K562 (cell line): ENCODE data around the gene MAPT. TPM values are rescaled to one million over a fixed set of nuclear protein-coding genes. Genes with fewer than 3 reads are reported as not detected.

Experiments used
- ATAC-seq: fragments of 200-7000 bp; cut with Tn5 transposase; 3 replicates; pipeline ENCODE4 v1.9.1; 2020; ENCODE audit warnings: moderate library complexity
- BruUV-seq: library from RNA; stranded (reverse); fragments of 400-500 nt; replicated peaks from 2 replicates; lab custom pipeline; 2021; lab: Mats Ljungman, UMichigan
- CTCF ChIA-PET: fragments of 300-600 bp; formaldehyde crosslinking; extraction: SDS; loops from one replicate; lab custom pipeline; 2021; ENCODE audit warnings: low intra/inter-chr PET ratio; lab: Yijun Ruan, JAX
- POLR2A ChIA-PET: fragments of 300-600, 350-650 bp; sonication (Branson Sonifier 250); formaldehyde crosslinking; extraction: SDS; loops from one replicate; lab custom pipeline; 2021; ENCODE audit warnings: antibody characterized with exemption, inconsistent platforms; lab: Yijun Ruan, JAX
- DNase-seq, 4 experiments: peaks; one replicate each; pipeline versions ENCODE4 v3.0.0 to v3.0.0-alpha.2; 2011 to 2018; ENCODE audit warnings: low spot score in 3 of 4, mixed read lengths in 3 of 4; ENCODE audit errors: extremely low read depth in 1 of 4
- FAIRE-seq: peaks from 2 replicates; lab custom pipeline; 2011; peaks lifted over from hg19 to GRCh38; lab: Jason Lieb, UNC
- H2AFZ ChIP-seq: 2 replicates; pipeline ENCODE4 v1.6.0; 2011; ENCODE audit warnings: low read depth, low read length, control low read depth, inconsistent platforms
- H3K27ac ChIP-seq: fragments of 200-600 bp; 3 replicates; pipeline ENCODE4 v1.8.0; 2011; ENCODE audit warnings: low read depth, mild to moderate bottlenecking, control low read depth, inconsistent platforms, low read length, moderate library complexity, mixed read lengths; ENCODE audit errors: extremely low read depth
- H3K27me3 ChIP-seq, 2 experiments: fragments of 300-600 bp in 1 of 2; 2 replicates in 1 of 2; 3 replicates in 1 of 2; pipeline versions ENCODE4 v1.6.0 to v1.8.0; 2011; ENCODE audit warnings: inconsistent platforms in 2 of 2, low read length in 2 of 2, mild to moderate bottlenecking in 1 of 2, mixed read lengths in 1 of 2, moderate library complexity in 1 of 2; ENCODE audit not compliant: control insufficient read depth in 2 of 2, insufficient read depth in 2 of 2
- H3K36me3 ChIP-seq: fragments of 300-600 bp; 3 replicates; pipeline ENCODE4 v1.8.0; 2011; ENCODE audit warnings: mild to moderate bottlenecking, low read length, inconsistent platforms; ENCODE audit not compliant: control insufficient read depth, insufficient read depth
- H3K4me1 ChIP-seq, 2 experiments: fragments of 200-600 bp in 1 of 2; replicated peaks in 1 of 2; 2 replicates in 1 of 2; 3 replicates in 1 of 2; pipeline versions ENCODE4 v1.5.1 to v1.8.0; 2011; ENCODE audit warnings: inconsistent platforms in 2 of 2, low read length in 2 of 2, mild to moderate bottlenecking in 1 of 2, mixed read lengths in 1 of 2, moderate library complexity in 1 of 2; ENCODE audit not compliant: control insufficient read depth in 2 of 2, insufficient read depth in 2 of 2
- H3K4me2 ChIP-seq: 2 replicates; pipeline ENCODE4 v1.6.1; 2011; ENCODE audit warnings: low read length, control low read depth, inconsistent platforms, mixed read lengths; ENCODE audit not compliant: insufficient read depth
- H3K4me3 ChIP-seq: fragments of 200-600 bp; sonication (generic), shearing (Covaris generic); 2 replicates; pipeline ENCODE4 v1.5.1; 2016; ENCODE audit warnings: control low read depth, inconsistent platforms
- H3K79me2 ChIP-seq: fragments of 200-600 bp; 3 replicates; pipeline ENCODE4 v1.8.0; 2011; ENCODE audit warnings: low read length, inconsistent platforms; ENCODE audit not compliant: control insufficient read depth, insufficient read depth
- H3K9ac ChIP-seq, 2 experiments: 2 replicates each; pipeline versions ENCODE4 v1.6.0 to v1.6.1; 2011; ENCODE audit warnings: low read depth in 2 of 2, low read length in 2 of 2, control low read depth in 1 of 2, inconsistent platforms in 1 of 2, mild to moderate bottlenecking in 1 of 2, mixed read lengths in 1 of 2; ENCODE audit not compliant: insufficient read depth in 1 of 2
- H3K9me1 ChIP-seq: one replicate; pipeline ENCODE4 v1.6.0; 2011; ENCODE audit warnings: inconsistent platforms, mild to moderate bottlenecking, low read length, moderate library complexity; ENCODE audit not compliant: control insufficient read depth, insufficient read depth
- H3K9me3 ChIP-seq: replicated peaks from 2 replicates; pipeline ENCODE4 v1.5.1; 2011; ENCODE audit warnings: low read depth, low read length, inconsistent platforms; ENCODE audit not compliant: control insufficient read depth, insufficient read depth
- H4K20me1 ChIP-seq: replicated peaks from 2 replicates; pipeline ENCODE4 v1.6.1; 2011; ENCODE audit warnings: low read length, inconsistent platforms, mixed read lengths; ENCODE audit not compliant: control insufficient read depth, insufficient read depth
- EHMT2 ChIP-seq: fragments of 450-650 bp; IDR thresholded peaks from 2 replicates; pipeline ENCODE4 v1.6.1; 2018; ENCODE audit warnings: antibody characterized with exemption
- FOSL1 ChIP-seq: fragments of 200-800 bp; sonication (Bioruptor generic); conservative IDR thresholded peaks from 2 replicates; pipeline ENCODE4 v1.6.1; 2016; ENCODE audit warnings: missing genetic modification characterization, missing compliant biosample characterization
- PHF20 ChIP-seq: fragments of 450-650 bp; IDR thresholded peaks from 2 replicates; pipeline ENCODE4 v1.6.1; 2018; ENCODE audit not compliant: partially characterized antibody
- PTTG1 ChIP-seq: fragments of 450-650 bp; IDR thresholded peaks from 2 replicates; pipeline ENCODE4 v1.6.1; 2016; ENCODE audit warnings: low read depth, mild to moderate bottlenecking, missing genetic modification characterization, missing compliant biosample characterization
- RFX5 ChIP-seq: IDR thresholded peaks from 2 replicates; pipeline ENCODE4 v1.6.1; 2011; ENCODE audit warnings: low read depth, mild to moderate bottlenecking, improper control_type of control experiment, low read length
- SMARCB1 ChIP-seq: IDR thresholded peaks from 2 replicates; pipeline ENCODE4 v1.6.1; 2011; ENCODE audit warnings: improper control_type of control experiment, low read depth; ENCODE audit not compliant: insufficient read length
- SRSF9 ChIP-seq: fragments of 200-400 bp; formaldehyde crosslinking; IDR thresholded peaks from 2 replicates; pipeline ENCODE4 v1.6.1; 2017; ENCODE audit warnings: low read depth, low read length, borderline replicate concordance
- ZNF134 ChIP-seq: fragments of 250-450 bp; sonication (Bioruptor Pico); conservative IDR thresholded peaks from 2 replicates; pipeline ENCODE4 v1.4.0; 2020
- ZNF561 ChIP-seq: fragments of 450-650 bp; formaldehyde crosslinking; conservative IDR thresholded peaks from 2 replicates; pipeline ENCODE4 v1.4.0; 2020; ENCODE audit warnings: mild to moderate bottlenecking, moderate library complexity
- ZNF766 ChIP-seq: fragments of 200-800 bp; sonication (Bioruptor generic); conservative IDR thresholded peaks from 2 replicates; pipeline ENCODE4 v1.6.1; 2016; ENCODE audit warnings: missing genetic modification characterization, missing compliant biosample characterization
- WGBS: fragments of 100-300 bp; shearing (Covaris generic); methylation state at CpG from one replicate; pipeline ENCODE4 v1.1.6; 2016; ENCODE audit warnings: low coverage, mixed read lengths; ENCODE audit not compliant: insufficient coverage; ENCODE audit errors: missing lambda C conversion rate; 5-methylcytosine and 5-hydroxymethylcytosine counted together
- in situ Hi-C: fragments of 300-500 bp; cut with MboI; formaldehyde crosslinking; loops from 4 replicates; pipeline ENCODE4 v1.15.0; 2018; ENCODE audit warnings: inconsistent platforms, mixed read lengths
- intact Hi-C: fragments of 100-400 bp; cut with micrococcal nuclease; formaldehyde crosslinking; loops from 2 replicates; pipeline ENCODE4 v1.14.2; 2022
- polyA plus RNA-seq, 8 experiments: library from polyadenylated mRNA; depleted of rRNA in 4 of 8; stranded (reverse) in 5 of 8; unstranded in 3 of 8; fragments of >200 nt; fragmentation: Nextera tagmentation in 2 of 8; fragmentation: Illumina TruSeq in 1 of 8; extraction: Ambion mirVana in 2 of 8; extraction: Trizol in 1 of 8; gene quantifications; 2 replicates each; pipeline versions ENCODE4 v1.2.1 to v1.2.3, GENCODE V29; 2011 to 2014; ENCODE audit warnings: inconsistent platforms in 1 of 8, missing spikeins in 1 of 8
- total RNA-seq, 7 experiments: library from RNA; depleted of rRNA in 6 of 7; stranded (reverse); fragments of >200 nt in 6 of 7; fragmentation: Illumina TruSeq in 2 of 7; extraction: Trizol in 2 of 7; gene quantifications; 2 replicates each; pipeline versions ENCODE4 v1.2.1 to v1.2.3, GENCODE V29; 2011 to 2021; ENCODE audit warnings: low replicate concordance in 1 of 7
- TF ChIP-seq, protein P1 (sequence below): fragments of 250-450 bp; sonication (Bioruptor Pico); IDR thresholded peaks from 2 replicates; pipeline ENCODE4 v1.4.0; 2020
- TF ChIP-seq, protein P2 (sequence below), 2 experiments: fragments of 200-800 bp in 1 of 2; sonication (Bioruptor generic) in 1 of 2; sonication (generic) in 1 of 2; formaldehyde crosslinking in 1 of 2; IDR thresholded peaks in 1 of 2; conservative IDR thresholded peaks in 1 of 2; 2 replicates each; pipeline versions ENCODE4 v1.5.0 to v1.6.1; 2016 to 2020; ENCODE audit warnings: missing compliant biosample characterization in 1 of 2, missing genetic modification characterization in 1 of 2, missing genetic modification reagents in 1 of 2
- TF ChIP-seq, protein P3 (sequence below), 2 experiments: fragments of 150-350 bp in 1 of 2; IDR thresholded peaks; 2 replicates each; pipeline ENCODE4 v1.6.1; 2012 to 2016; ENCODE audit warnings: low read depth in 2 of 2, low read length in 2 of 2, mild to moderate bottlenecking in 1 of 2, moderate library complexity in 1 of 2
- TF ChIP-seq, protein P4 (sequence below): fragments of 450-650 bp; IDR thresholded peaks from 2 replicates; pipeline ENCODE4 v1.6.1; 2014; ENCODE audit warnings: low read depth, mild to moderate bottlenecking, moderate library complexity, borderline replicate concordance

Gene MAPT
- total and polyA plus RNA-seq, 9 of the 15 experiments (the other 6 are each of a cell fraction or from before 2014, with no cell fraction given): 0.04 to 1.1 (median 0.36) TPM

DNA sequence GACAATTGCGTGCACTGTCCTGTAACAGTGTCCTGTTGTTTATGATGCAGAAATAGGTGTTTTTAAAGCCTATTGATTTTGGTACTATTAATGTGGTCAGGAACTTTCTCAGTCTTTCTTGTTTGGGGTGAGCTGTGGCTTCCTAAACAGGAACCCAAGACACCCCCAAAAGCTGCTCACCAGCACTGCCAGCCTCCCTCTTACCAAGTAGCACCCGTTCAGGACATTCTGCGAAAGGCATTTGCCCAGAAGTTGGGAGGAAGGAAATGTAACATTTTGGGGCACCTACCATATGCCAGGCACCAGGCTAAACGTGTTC is 83.1 kb downstream of the MAPT start:
- peak overlapping the region; percentile 54 for H3K4me2 ChIP-seq
- 22% methylated on average over 4 of the region's 4 CpGs for WGBS
- H2AFZ ChIP-seq: peak overlapping the region; percentile 99
- in situ Hi-C loops (loop anchor here (25.0 kb wide), 1 partner anchor 860 kb away; no protein-coding TSS in a partner anchor), intact Hi-C loops (no loop called here)
- CTCF ChIA-PET: interaction anchor here (0.6 kb wide), 1 partner anchor 843 kb away, joined by 3 read pairs; no protein-coding TSS in a partner anchor
- DNase-seq: peak in 1 of 4 experiments; percentile 12
- H3K36me3 ChIP-seq: no peaks in the 10 kb centered on the region
- no peaks in the 10 kb centered on the region for H4K20me1 ChIP-seq
- FAIRE-seq: no peak
- H3K27me3 ChIP-seq: no peaks in the 10 kb centered on the region
- POLR2A ChIA-PET: no interaction called here
- H3K79me2 ChIP-seq: no peaks in the 10 kb centered on the region
- peak overlapping the region in 1 of 2 experiments; percentile 58; a peak in 3 of 4 replicates for H3K9ac ChIP-seq
- H3K9me3 ChIP-seq: no peaks in the 10 kb centered on the region
- H3K27ac ChIP-seq: peak overlapping the region; percentile 82
- no TSS peak for BruUV-seq
- no peak overlapping the region for H3K4me3 ChIP-seq
- no peak for ATAC-seq
- peaks cover 41 to 44% of the 10 kb centered on the region in 2 experiments for H3K4me1 ChIP-seq
- peaks cover 3% of the 10 kb centered on the region for H3K9me1 ChIP-seq
- TF ChIP-seq SMARCB1: no peak
- TF ChIP-seq, protein P1, sequence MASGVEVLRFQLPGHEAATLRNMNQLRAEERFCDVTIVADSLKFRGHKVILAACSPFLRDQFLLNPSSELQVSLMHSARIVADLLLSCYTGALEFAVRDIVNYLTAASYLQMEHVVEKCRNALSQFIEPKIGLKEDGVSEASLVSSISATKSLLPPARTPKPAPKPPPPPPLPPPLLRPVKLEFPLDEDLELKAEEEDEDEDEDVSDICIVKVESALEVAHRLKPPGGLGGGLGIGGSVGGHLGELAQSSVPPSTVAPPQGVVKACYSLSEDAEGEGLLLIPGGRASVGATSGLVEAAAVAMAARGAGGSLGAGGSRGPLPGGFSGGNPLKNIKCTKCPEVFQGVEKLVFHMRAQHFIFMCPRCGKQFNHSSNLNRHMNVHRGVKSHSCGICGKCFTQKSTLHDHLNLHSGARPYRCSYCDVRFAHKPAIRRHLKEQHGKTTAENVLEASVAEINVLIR (CRISPR knock-in tag): no peak
- no peak for TF ChIP-seq EHMT2
- no peak for TF ChIP-seq ZNF561 (CRISPR knock-in tag)
- TF ChIP-seq PTTG1 (tag): 0 out of 2 replicates have a peak, but pooled peaks have one; percentile 22
- TF ChIP-seq ZNF134 (CRISPR knock-in tag): no peak
- TF ChIP-seq, protein P2, sequence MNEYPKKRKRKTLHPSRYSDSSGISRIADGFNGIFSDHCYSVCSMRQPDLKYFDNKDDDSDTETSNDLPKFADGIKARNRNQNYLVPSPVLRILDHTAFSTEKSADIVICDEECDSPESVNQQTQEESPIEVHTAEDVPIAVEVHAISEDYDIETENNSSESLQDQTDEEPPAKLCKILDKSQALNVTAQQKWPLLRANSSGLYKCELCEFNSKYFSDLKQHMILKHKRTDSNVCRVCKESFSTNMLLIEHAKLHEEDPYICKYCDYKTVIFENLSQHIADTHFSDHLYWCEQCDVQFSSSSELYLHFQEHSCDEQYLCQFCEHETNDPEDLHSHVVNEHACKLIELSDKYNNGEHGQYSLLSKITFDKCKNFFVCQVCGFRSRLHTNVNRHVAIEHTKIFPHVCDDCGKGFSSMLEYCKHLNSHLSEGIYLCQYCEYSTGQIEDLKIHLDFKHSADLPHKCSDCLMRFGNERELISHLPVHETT (CRISPR knock-in tag; conservative IDR thresholded peaks at IDR 0.05 in 1 of 2, IDR thresholded peaks at IDR 0.05 in 1 of 2): 0 out of 4 replicates have a peak, but pooled peaks of 1 of the 2 experiments have one; percentile 16
- TF ChIP-seq PHF20: no peak
- no peak for TF ChIP-seq SRSF9
- TF ChIP-seq, protein P3, sequence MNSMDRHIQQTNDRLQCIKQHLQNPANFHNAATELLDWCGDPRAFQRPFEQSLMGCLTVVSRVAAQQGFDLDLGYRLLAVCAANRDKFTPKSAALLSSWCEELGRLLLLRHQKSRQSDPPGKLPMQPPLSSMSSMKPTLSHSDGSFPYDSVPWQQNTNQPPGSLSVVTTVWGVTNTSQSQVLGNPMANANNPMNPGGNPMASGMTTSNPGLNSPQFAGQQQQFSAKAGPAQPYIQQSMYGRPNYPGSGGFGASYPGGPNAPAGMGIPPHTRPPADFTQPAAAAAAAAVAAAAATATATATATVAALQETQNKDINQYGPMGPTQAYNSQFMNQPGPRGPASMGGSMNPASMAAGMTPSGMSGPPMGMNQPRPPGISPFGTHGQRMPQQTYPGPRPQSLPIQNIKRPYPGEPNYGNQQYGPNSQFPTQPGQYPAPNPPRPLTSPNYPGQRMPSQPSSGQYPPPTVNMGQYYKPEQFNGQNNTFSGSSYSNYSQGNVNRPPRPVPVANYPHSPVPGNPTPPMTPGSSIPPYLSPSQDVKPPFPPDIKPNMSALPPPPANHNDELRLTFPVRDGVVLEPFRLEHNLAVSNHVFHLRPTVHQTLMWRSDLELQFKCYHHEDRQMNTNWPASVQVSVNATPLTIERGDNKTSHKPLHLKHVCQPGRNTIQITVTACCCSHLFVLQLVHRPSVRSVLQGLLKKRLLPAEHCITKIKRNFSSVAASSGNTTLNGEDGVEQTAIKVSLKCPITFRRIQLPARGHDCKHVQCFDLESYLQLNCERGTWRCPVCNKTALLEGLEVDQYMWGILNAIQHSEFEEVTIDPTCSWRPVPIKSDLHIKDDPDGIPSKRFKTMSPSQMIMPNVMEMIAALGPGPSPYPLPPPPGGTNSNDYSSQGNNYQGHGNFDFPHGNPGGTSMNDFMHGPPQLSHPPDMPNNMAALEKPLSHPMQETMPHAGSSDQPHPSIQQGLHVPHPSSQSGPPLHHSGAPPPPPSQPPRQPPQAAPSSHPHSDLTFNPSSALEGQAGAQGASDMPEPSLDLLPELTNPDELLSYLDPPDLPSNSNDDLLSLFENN (IDR thresholded peaks at IDR 0.05; ENCODE audit: low read depth in 2 of 2, low read length in 2 of 2): 0 out of 4 replicates have a peak, but pooled peaks of 1 of the 2 experiments have one; percentile 4
- 0 out of 2 replicates have a peak, but pooled peaks have one; percentile 4 for TF ChIP-seq ZNF766
- peak; percentile 78 for TF ChIP-seq FOSL1 (tag)
- TF ChIP-seq, protein P4, sequence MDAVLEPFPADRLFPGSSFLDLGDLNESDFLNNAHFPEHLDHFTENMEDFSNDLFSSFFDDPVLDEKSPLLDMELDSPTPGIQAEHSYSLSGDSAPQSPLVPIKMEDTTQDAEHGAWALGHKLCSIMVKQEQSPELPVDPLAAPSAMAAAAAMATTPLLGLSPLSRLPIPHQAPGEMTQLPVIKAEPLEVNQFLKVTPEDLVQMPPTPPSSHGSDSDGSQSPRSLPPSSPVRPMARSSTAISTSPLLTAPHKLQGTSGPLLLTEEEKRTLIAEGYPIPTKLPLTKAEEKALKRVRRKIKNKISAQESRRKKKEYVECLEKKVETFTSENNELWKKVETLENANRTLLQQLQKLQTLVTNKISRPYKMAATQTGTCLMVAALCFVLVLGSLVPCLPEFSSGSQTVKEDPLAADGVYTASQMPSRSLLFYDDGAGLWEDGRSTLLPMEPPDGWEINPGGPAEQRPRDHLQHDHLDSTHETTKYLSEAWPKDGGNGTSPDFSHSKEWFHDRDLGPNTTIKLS: 0 out of 2 replicates have a peak, but pooled peaks have one; percentile 17
- TF ChIP-seq RFX5: no peak
